Measurements from ENCODE around the gene PRRT3. TPM values are rescaled to one million over a fixed set of nuclear protein-coding genes. Genes with fewer than 3 reads are reported as not detected.
A peak's percentile ranks its signal among the peaks of the same experiment; 100 is the strongest.

The PRRT3 gene
- total and polyA plus RNA-seq, 9 of the 15 experiments (the other 6 are each of a cell fraction or from before 2014, with no cell fraction given), result 0.06 to 1.9 (median 1.2) TPM

- TF ChIP-seq, protein P1, sequence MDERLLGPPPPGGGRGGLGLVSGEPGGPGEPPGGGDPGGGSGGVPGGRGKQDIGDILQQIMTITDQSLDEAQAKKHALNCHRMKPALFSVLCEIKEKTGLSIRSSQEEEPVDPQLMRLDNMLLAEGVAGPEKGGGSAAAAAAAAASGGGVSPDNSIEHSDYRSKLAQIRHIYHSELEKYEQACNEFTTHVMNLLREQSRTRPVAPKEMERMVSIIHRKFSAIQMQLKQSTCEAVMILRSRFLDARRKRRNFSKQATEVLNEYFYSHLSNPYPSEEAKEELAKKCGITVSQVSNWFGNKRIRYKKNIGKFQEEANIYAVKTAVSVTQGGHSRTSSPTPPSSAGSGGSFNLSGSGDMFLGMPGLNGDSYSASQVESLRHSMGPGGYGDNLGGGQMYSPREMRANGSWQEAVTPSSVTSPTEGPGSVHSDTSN (CRISPR knock-in tag; IDR thresholded peaks at IDR 0.05; ENCODE audit: low read depth), result no peak
- TF ChIP-seq, protein P1 (tag; conservative IDR thresholded peaks at IDR 0.05; ENCODE audit: low read depth), result no peak
- TF ChIP-seq SMARCA4 (IDR thresholded peaks at IDR 0.05) (no peak), DLX4 (CRISPR knock-in tag; IDR thresholded peaks at IDR 0.05) (no peak), RAD21 (CRISPR knock-in tag; conservative IDR thresholded peaks at IDR 0.05 in 1 of 2, IDR thresholded peaks at IDR 0.05 in 1 of 2) (peak; percentile 85 to 86), CSDE1 (IDR thresholded peaks at IDR 0.05) (no peak), ZMIZ1 (IDR thresholded peaks at IDR 0.05; ENCODE audit: low read depth in 2 of 2, low read length in 2 of 2) (no peak), RAD51 (IDR thresholded peaks at IDR 0.05; ENCODE audit: borderline replicate concordance, low read depth) (no peak), PPARD (CRISPR knock-in tag; IDR thresholded peaks at IDR 0.05) (no peak), HES1 (IDR thresholded peaks at IDR 0.05; ENCODE audit: low read depth) (no peak), ELF4 (CRISPR knock-in tag; IDR thresholded peaks at IDR 0.05) (0 out of 2 replicates have a peak, but pooled peaks have one; percentile 15), FOXJ3 (CRISPR knock-in tag; IDR thresholded peaks at IDR 0.05) (no peak)
- TF ChIP-seq, protein P2, sequence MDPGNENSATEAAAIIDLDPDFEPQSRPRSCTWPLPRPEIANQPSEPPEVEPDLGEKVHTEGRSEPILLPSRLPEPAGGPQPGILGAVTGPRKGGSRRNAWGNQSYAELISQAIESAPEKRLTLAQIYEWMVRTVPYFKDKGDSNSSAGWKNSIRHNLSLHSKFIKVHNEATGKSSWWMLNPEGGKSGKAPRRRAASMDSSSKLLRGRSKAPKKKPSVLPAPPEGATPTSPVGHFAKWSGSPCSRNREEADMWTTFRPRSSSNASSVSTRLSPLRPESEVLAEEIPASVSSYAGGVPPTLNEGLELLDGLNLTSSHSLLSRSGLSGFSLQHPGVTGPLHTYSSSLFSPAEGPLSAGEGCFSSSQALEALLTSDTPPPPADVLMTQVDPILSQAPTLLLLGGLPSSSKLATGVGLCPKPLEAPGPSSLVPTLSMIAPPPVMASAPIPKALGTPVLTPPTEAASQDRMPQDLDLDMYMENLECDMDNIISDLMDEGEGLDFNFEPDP (CRISPR knock-in tag; IDR thresholded peaks at IDR 0.05), result peak; percentile 84; the same call in 1 of the 2 replicates
- TF ChIP-seq, protein P3, sequence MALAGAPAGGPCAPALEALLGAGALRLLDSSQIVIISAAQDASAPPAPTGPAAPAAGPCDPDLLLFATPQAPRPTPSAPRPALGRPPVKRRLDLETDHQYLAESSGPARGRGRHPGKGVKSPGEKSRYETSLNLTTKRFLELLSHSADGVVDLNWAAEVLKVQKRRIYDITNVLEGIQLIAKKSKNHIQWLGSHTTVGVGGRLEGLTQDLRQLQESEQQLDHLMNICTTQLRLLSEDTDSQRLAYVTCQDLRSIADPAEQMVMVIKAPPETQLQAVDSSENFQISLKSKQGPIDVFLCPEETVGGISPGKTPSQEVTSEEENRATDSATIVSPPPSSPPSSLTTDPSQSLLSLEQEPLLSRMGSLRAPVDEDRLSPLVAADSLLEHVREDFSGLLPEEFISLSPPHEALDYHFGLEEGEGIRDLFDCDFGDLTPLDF (CRISPR knock-in tag; IDR thresholded peaks at IDR 0.05), result peak; percentile 81
- TF ChIP-seq, protein P4, sequence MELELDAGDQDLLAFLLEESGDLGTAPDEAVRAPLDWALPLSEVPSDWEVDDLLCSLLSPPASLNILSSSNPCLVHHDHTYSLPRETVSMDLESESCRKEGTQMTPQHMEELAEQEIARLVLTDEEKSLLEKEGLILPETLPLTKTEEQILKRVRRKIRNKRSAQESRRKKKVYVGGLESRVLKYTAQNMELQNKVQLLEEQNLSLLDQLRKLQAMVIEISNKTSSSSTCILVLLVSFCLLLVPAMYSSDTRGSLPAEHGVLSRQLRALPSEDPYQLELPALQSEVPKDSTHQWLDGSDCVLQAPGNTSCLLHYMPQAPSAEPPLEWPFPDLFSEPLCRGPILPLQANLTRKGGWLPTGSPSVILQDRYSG (tag; conservative IDR thresholded peaks at IDR 0.05; ENCODE audit: low read depth), result no peak
These were observed 19.2 kb downstream of the PRRT3 start (continued) for GRCh38 chr3:9932843-9933560.

Data from K562 (cell line).